ENCODE results near the gene CCL14. TPM values are rescaled to one million over a fixed set of nuclear protein-coding genes. Genes with fewer than 3 reads are reported as not detected.

CCL14 gene
- polyA plus RNA-seq, 1 donor (not counting 4 experiments of a cell fraction or from before 2014, with no cell fraction given): not detected

- peaks cover 9% of the 10 kb centered on the region for H3K27me3 ChIP-seq (ENCODE audit: control insufficient read depth, extremely low read depth, insufficient read depth, low read length)
Observed at GRCh38 chr17:35981246-35981645, 5.3 kb downstream of the CCL14 start, which contains the start of gene CCL16. TSS of gene CCL16 (minus strand) at chr17:35981497. CDS start at chr17:35981420, 77 bp downstream.

GRCh38 chr17:35978346-35978745 lies 8.2 kb downstream of the CCL14 start:
- Histone ChIP-seq H4K20me1 (ENCODE audit: control insufficient read depth, extremely low read depth, insufficient read depth, low read length) (no peaks in the 10 kb centered on the region), H3K27me3 (ENCODE audit: control insufficient read depth, extremely low read depth, insufficient read depth, low read length) (peaks cover 5% of the 10 kb centered on the region), H3K4me3 (ENCODE audit: control insufficient read depth in 2 of 3, extremely low read depth in 1 of 3, insufficient read depth in 2 of 3, low read depth in 1 of 3, low read length in 3 of 3) (no peak overlapping the region), H3K4me1 (ENCODE audit: control insufficient read depth, extremely low read depth, insufficient read depth, low read length) (peaks cover 12% of the 10 kb centered on the region), H3K9me3 (ENCODE audit: control insufficient read depth, low read depth, low read length) (no peaks in the 10 kb centered on the region), H3K79me2 (ENCODE audit: control insufficient read depth, insufficient read depth, low read length) (no peaks in the 10 kb centered on the region), H3K36me3 (ENCODE audit: control insufficient read depth in 2 of 2, extremely low read depth in 1 of 2, insufficient read depth in 2 of 2, low read length in 2 of 2) (no peaks in the 10 kb centered on the region), H3K4me2 (ENCODE audit: control insufficient read depth, extremely low read depth, insufficient read depth, low read depth, low read length) (no peak overlapping the region), H3K9me1 (ENCODE audit: control insufficient read depth, extremely low read depth, insufficient read depth, low read length) (no peaks in the 10 kb centered on the region), H2AFZ (ENCODE audit: control insufficient read depth, low read length) (no peak overlapping the region), H3K9ac (ENCODE audit: control insufficient read depth, extremely low read depth, insufficient read depth, low read length) (no peak overlapping the region), H3K27ac (ENCODE audit: control insufficient read depth, insufficient read depth, low read length) (no peak overlapping the region)
- FAIRE-seq: no peak
- no peak for TF ChIP-seq CTCF (optimal IDR thresholded peaks at IDR 0.05 in 1 of 3, IDR thresholded peaks at IDR 0.05 in 1 of 3, conservative IDR thresholded peaks at IDR 0.05 in 1 of 3; ENCODE audit: extremely low read depth in 1 of 3, insufficient read depth in 2 of 3, low read length in 3 of 3)
- TF ChIP-seq EZH2 (IDR thresholded peaks at IDR 0.05; ENCODE audit: low read length): no peak
- DNase-seq (ENCODE audit: low read depth, low spot score): no peak
- dilution Hi-C loops (cut with MboI; ENCODE audit: extremely low pct_ligation_motif_present, low sequenced_read_pairs): loop anchor here (25.0 kb wide), 1 partner anchor 159 kb away; no protein-coding TSS in a partner anchor

More at GRCh38 chr17:35981246-35981645, 5.3 kb downstream of the CCL14 start, which contains the start of gene CCL16:
- Histone ChIP-seq H3K36me3 (ENCODE audit: control insufficient read depth in 2 of 2, extremely low read depth in 1 of 2, insufficient read depth in 2 of 2, low read length in 2 of 2) (no peaks in the 10 kb centered on the region), H3K4me1 (ENCODE audit: control insufficient read depth, extremely low read depth, insufficient read depth, low read length) (no peaks in the 10 kb centered on the region), H3K9me1 (ENCODE audit: control insufficient read depth, extremely low read depth, insufficient read depth, low read length) (no peaks in the 10 kb centered on the region), H3K4me3 (ENCODE audit: control insufficient read depth in 2 of 3, extremely low read depth in 1 of 3, insufficient read depth in 2 of 3, low read depth in 1 of 3, low read length in 3 of 3) (no peak within 1 kb of the TSS), H3K9me3 (ENCODE audit: control insufficient read depth, low read depth, low read length) (no peaks in the 10 kb centered on the region), H2AFZ (ENCODE audit: control insufficient read depth, low read length) (no peak within 1 kb of the TSS), H3K27ac (ENCODE audit: control insufficient read depth, insufficient read depth, low read length) (no peak within 1 kb of the TSS), H4K20me1 (ENCODE audit: control insufficient read depth, extremely low read depth, insufficient read depth, low read length) (no peaks in the 10 kb centered on the region), H3K4me2 (ENCODE audit: control insufficient read depth, extremely low read depth, insufficient read depth, low read depth, low read length) (no peak within 1 kb of the TSS), H3K79me2 (ENCODE audit: control insufficient read depth, insufficient read depth, low read length) (no peaks in the 10 kb centered on the region), H3K9ac (ENCODE audit: control insufficient read depth, extremely low read depth, insufficient read depth, low read length) (no peak within 1 kb of the TSS)
- DNase-seq (ENCODE audit: low read depth, low spot score) (no peak), FAIRE-seq (no peak)
- no peak for TF ChIP-seq CTCF (optimal IDR thresholded peaks at IDR 0.05 in 1 of 3, IDR thresholded peaks at IDR 0.05 in 1 of 3, conservative IDR thresholded peaks at IDR 0.05 in 1 of 3; ENCODE audit: extremely low read depth in 1 of 3, insufficient read depth in 2 of 3, low read length in 3 of 3)
- no peak for TF ChIP-seq EZH2 (IDR thresholded peaks at IDR 0.05; ENCODE audit: low read length)
- dilution Hi-C loops (cut with MboI; ENCODE audit: extremely low pct_ligation_motif_present, low sequenced_read_pairs): loop anchor here (25.0 kb wide), 1 partner anchor 156 kb away; no protein-coding TSS in a partner anchor
